ENCODE measurements around the gene PCDH11Y. TPM values are rescaled to one million over a fixed set of nuclear protein-coding genes. Genes with fewer than 3 reads are reported as not detected.
"Not testable (repeated sequence)": the region's sequence is repeated elsewhere in the genome, so short reads cannot be mapped to it uniquely, and the experiment has no call there.

The PCDH11Y gene, protein sequence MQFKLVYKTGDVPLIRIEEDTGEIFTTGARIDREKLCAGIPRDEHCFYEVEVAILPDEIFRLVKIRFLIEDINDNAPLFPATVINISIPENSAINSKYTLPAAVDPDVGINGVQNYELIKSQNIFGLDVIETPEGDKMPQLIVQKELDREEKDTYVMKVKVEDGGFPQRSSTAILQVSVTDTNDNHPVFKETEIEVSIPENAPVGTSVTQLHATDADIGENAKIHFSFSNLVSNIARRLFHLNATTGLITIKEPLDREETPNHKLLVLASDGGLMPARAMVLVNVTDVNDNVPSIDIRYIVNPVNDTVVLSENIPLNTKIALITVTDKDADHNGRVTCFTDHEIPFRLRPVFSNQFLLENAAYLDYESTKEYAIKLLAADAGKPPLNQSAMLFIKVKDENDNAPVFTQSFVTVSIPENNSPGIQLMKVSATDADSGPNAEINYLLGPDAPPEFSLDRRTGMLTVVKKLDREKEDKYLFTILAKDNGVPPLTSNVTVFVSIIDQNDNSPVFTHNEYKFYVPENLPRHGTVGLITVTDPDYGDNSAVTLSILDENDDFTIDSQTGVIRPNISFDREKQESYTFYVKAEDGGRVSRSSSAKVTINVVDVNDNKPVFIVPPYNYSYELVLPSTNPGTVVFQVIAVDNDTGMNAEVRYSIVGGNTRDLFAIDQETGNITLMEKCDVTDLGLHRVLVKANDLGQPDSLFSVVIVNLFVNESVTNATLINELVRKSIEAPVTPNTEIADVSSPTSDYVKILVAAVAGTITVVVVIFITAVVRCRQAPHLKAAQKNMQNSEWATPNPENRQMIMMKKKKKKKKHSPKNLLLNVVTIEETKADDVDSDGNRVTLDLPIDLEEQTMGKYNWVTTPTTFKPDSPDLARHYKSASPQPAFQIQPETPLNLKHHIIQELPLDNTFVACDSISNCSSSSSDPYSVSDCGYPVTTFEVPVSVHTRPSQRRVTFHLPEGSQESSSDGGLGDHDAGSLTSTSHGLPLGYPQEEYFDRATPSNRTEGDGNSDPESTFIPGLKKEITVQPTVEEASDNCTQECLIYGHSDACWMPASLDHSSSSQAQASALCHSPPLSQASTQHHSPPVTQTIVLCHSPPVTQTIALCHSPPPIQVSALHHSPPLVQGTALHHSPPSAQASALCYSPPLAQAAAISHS (N-terminal part only)
- 180 TPM for total RNA-seq

DNA sequence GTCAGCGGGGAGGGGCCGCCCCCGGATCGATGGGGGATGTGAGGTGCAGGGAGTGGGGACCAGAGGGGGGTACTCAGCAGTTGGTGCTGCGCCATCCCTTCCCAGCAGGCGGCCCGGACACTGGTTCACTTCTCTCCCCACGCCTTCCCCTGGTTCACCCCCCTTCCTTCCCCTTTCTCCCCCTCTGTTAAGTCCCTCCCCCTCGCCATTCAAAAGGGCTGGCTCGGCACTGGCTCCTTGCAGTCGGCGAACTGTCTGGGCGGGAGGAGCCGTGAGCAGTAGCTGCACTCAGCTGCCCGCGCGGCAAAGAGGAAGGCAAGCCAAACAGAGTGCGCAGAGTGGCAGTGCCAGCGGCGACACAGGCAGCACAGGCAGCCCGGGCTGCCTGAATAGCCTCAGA is at the start of gene PCDH11Y:
TSS of gene PCDH11Y (plus strand) at position 240 of the 400 bp plus-strand sequence. CDS start 56,804 bp downstream, outside the sequence.
- DNase-seq (ENCODE audit: low spot score in 2 of 2); FAIRE-seq: not testable (repeated sequence)

DNA sequence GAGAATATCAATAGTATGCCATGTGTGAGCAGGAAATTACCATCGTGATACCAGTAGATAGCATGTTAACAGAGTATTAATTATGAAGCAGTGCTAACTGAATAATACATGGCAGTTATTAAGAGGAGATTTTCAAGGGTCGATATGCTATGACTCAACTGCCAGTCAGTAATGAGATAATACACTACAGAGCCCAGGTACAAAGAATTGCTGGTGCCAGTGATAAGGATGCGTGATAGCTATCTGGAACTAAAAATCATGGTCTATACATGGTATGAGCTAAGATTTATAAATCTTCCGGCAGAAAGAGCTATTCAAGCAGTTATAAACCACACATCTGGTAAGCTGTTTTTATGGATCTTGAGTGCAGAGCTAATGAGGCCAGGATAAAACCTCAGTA is 32.2 kb upstream of the PCDH11Y start:
- DNase-seq (ENCODE audit: low spot score in 2 of 2); FAIRE-seq: not testable (repeated sequence)

DNA sequence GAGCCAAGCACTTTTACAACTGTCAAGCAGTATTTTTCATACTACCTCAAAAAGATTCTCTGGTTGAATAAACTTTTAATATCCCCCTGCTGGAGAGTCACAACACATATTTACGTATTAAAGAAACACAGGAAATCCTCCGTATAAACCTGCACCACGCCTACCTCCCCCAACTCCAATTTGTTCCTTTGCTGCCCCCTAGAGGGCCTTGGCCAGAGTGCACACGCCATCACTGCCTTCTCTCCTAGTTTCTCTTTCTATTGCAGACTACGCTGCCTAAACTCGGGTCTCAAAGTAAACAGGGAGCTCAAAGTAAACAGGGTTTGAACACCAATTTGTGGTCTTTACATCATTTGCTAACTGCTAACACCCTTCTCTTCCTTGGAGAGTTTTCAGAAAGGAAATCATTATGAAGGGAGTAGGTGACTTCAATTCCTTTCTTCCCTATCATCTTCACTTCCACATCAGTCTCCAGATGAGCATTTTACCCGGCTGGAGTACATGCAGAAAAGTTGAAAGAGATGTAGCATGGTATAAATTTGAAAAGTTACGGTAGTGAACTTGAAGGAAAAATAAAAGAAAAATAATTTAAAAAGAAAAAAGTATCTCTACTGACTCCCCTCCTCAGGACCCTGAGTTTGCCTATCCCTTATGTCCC is 8.2 kb upstream of the PCDH11Y start:
- not testable (repeated sequence) for DNase-seq (ENCODE audit: low spot score in 2 of 2); FAIRE-seq

DNA sequence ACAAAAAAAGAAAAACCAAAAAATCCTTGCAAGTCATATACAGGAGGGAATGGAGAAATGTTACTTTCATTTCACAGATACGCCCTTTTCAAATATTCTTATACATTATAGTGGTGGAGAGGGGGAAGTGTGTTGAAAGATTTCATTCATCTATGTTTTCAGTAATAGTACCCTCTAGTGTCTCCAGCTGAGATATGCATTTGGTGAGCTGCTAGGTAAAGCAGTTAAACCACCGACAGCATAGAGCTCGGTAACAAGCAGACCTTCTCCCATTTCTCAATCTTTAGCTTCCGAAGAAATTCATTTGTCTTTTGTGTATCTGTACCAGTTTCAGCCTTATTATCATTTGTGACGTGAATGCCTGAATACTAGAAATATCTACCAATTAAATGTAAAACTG is 5.2 kb upstream of the PCDH11Y start:
- FAIRE-seq; DNase-seq (ENCODE audit: low spot score in 2 of 2): not testable (repeated sequence)

DNA sequence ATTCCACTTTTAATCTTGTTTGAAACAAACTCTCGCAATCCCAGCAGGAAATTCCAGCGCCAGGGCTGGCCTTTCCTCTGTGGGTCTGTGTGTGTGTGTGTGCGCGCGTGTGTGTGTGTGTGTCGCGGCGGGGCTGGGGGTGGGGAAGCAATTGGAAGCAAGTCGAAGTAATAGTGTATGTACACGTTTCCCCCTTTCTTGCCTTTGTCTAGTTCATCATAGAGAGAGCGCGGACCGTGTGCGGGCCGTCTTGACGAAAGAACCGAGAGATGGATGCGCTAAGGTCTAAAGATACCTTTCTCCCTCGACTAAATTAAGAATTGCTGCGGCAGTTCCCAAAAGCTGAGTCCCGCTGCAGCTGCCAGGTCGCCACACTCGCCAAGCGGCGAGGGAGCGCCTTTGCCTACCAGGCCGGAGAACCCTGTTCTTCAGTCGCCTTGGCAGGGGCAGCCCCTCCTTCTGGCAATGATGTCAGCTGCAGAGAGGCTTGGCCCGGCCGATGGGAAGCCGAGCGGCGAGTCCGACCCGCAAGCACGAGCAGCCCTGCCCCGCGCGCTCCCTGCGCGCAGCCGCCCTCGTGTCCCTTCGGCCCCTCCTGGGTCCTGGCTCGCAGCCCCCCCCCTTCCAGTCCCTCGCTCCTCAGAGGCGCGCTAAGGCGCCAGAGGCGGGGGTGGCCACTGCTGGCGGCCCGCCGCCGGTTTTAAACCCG is 2.5 kb downstream of the PCDH11Y start:
- not testable (repeated sequence) for FAIRE-seq; DNase-seq (ENCODE audit: low spot score in 2 of 2)

DNA sequence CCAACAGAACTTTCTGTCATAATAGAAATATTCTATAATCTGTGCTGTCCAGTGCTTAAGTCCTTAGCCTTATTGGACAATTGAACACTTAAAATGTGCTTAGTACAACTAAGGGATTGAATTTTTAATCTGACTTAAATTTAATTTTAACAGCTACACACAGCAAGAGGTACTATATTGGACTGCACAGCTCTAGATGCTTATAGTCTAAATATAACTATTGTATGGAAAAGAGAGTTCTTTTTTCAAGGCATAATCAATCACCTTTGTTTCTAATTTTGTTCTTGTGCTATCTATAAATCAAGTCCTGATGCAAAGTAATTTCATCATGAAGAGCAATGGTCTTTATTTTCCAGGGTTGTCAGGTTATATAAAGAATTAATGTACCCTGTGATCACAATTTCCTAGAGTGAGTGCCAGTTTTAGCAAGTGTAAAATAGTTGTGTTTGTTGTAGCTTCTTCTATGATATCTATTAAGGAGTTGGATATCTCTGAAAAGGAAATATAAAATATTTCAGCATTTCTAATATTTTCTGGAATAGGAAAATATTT is 39.0 kb downstream of the PCDH11Y start:
- not testable (repeated sequence) for FAIRE-seq; DNase-seq (ENCODE audit: low spot score in 2 of 2)

DNA sequence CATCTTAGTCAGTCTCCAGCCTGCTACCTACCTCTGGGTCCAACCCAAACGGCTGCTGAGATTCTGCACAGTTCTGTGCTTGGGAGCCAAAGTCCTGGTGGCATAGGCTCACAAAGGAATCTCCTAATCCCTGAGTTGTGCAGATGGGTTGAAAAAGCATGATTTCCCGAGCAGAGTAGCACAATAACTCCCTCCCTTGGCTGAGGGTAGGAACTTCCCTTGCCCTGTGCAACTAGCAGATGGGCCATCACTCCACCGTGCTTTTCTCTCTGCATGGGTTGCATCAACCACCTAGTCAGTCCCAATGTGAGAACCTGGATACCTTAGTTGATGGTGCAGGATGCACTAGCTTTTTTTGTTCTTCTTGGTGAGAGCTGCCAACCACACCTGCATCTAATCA is 82.9 kb downstream of the PCDH11Y start:
- not testable (repeated sequence) for FAIRE-seq; DNase-seq (ENCODE audit: low spot score in 2 of 2)

DNA sequence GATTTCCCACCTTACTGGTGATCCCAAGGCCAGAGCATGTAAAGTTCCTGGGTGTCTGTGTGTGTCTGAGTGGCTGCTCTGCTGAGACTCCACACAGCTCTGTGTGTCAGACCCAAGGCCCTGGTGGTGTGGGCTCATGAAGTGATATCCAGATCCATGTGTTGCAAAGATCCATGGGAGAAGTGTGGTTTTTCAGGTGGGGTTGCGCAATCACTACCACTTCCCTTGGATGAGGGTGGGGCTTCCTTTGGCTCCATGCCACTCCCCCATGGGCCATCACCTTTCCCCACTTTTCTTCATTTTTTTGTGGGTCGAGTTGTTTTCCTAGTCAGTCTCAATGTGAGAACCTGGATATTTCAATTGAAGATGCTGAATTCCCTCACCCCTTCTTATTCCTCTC is 182.9 kb downstream of the PCDH11Y start:
- FAIRE-seq; DNase-seq (ENCODE audit: low spot score in 2 of 2): not testable (repeated sequence)

DNA sequence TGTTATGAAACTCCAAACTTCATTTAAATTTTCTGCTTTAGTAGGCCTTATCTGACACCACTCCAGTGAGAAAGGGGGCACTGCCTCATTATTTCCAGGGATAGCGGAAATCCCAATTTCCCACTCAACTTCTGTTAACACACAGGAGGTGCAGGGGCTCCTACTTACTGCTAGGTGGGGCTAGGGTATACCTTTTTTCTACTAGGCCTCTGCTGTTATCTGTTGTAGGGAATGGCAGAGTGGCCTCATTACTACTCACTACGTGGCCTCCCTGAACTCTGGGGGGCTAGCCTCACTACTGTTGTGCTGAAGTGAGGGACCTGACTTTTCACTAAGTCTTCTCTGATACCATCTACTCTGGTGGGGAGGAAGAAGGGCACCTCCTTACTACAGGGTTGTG is 215.0 kb downstream of the PCDH11Y start:
- not testable (repeated sequence) for FAIRE-seq; DNase-seq (ENCODE audit: low spot score in 2 of 2)

DNA sequence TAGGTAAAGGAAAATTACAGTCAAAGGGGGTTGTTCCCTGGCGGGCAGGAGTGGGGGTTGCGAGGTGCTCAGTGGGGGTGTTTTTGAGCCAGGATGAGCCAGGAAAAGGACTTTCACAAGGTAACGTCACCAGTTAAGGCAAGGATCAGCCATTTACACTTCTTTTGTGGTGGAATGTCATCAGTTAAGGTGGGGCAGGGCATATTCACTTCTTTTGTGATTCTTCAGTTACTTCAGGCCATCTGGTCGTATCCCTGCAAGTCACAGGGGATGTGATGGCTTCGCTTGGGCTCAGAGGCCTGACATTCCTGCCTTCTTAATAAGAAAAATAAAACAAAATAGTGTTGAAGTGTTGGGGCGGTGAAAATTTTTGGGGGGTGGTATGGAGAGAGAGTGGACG is 324.8 kb downstream of the PCDH11Y start:
- not testable (repeated sequence) for FAIRE-seq; DNase-seq (ENCODE audit: low spot score in 2 of 2)

DNA sequence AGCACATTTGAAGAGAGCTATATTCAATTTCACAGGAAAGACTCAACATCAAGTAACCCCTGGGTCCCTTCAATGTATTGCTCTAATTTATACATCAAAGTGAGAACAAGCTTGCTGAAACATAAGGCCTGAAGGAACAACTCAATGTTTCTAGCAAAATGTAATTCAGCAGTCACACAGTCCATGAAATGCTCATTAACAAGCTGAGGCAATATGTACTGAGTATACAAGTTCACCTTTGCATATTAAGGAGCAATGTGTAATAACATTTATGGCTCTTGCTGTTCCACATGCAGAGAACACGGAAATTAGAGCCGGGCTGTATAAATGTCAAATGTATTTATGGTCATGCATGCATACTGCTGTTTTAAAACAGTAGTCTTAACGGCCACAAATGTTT is 342.1 kb downstream of the PCDH11Y start:
- DNase-seq (ENCODE audit: low spot score in 2 of 2), result not testable (repeated sequence)

DNA sequence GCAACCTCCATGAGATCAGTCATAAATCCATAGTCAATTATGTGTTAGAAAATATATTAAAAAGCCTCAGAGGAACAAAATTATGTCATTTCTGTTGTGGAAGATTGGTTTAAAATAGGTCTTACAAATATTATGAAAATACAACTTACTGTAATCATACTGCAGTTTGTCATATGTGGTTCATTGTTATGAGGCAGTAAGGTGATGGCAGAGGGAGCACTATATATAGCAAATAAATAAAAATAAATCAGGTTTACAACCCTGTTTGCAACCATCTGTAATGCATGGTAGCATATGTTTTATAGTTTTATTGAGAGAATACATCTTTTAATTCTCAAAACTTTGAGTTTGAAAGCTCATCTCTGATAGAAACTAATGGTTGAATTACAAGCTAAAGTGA is 543.6 kb downstream of the PCDH11Y start:
- not testable (repeated sequence) for DNase-seq (ENCODE audit: low spot score in 2 of 2); FAIRE-seq

More for the DNA sequence above, 342.1 kb downstream of the PCDH11Y start:
- FAIRE-seq, result not testable (repeated sequence)

DNA sequence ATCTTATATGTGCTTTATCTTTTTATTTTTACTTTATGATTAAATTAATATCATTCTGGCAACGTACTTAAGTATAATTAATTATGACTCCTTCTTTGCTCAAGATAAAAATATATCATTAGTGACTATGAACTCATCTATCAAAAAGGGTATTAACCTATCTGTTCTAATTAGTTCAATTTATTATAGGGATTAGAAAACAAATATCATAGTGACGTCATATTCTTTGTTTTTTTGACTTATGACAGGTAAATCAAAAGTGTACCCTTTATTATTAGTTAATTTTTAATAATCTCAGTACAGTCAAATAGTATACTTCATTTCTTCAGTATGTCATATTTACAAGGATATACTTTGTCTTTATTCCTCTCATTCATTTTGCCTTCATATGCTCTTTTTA is 638.5 kb downstream of the PCDH11Y start:
- not testable (repeated sequence) for FAIRE-seq

DNA sequence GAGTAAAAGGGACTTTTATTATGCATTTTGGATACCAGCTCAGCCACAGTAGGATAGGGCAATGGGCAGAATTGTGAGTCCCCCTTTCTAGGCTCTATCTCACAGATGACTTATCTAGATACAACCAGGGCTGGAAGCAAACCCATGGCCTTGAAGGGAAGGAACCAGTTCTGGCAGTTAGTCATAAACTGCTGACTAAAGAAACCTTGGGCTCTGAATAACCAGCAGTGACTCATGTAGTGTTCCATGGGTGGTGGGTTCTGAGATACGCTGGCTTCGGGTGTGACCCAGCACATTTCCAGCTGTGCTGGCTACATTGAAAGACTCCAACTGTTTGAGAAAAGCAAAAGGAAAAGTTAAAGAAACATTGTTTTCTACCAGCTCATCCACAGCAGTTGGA is 679.2 kb downstream of the PCDH11Y start:
- not testable (repeated sequence) for FAIRE-seq; DNase-seq (ENCODE audit: low spot score in 2 of 2)

More for the DNA sequence above, 638.5 kb downstream of the PCDH11Y start:
- not testable (repeated sequence) for DNase-seq (ENCODE audit: low spot score in 2 of 2)

DNA sequence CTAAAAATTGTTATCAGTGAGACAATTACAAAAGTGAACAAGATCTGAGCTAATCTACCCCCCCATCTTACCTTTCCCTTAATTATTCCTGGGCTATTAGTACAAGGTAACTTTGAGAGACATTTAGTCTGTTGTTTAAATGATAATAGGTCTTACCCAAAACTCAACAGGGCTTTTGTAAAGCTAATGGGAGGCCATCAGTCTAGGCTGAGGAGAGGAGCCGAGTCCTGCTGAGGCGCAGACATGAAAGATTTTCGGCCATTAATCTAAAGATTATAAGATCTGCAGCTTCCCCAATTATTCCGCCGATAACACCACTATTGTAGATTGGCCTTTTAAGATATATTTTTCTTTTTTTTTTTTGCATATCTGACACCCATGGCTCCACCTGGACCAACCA is 708.6 kb downstream of the PCDH11Y start:
- FAIRE-seq; DNase-seq (ENCODE audit: low spot score in 2 of 2): not testable (repeated sequence)

DNA sequence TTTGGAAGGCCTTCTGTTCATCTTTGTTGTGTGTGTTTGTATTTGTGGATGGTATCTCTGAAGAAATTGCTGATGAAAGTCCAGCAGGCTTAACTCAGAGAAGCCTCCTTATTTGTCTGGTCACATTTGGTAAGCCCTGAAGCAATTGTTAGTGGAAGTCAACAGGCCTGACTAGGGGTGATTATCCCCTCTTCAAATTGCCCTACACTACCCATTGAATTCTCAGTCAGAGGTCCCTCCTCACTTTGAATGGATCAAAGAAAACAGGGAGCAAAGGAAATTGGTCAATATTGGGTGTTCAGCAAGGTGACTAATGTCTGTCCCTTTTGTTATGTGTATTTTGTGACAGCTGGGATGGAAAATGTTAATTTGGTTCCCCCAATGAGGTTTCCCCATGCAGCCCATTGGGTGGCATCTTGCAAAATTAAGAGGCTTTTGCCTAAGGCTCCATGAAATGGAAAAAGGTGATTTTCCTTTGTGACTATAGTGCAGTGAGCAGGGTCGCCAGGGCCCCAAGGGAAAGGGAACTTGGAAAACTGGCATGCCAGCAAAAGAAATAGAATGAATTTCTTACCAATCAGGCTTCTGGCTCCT is 709.8 kb downstream of the PCDH11Y start:
- not testable (repeated sequence) for DNase-seq (ENCODE audit: low spot score in 2 of 2); FAIRE-seq

DNA sequence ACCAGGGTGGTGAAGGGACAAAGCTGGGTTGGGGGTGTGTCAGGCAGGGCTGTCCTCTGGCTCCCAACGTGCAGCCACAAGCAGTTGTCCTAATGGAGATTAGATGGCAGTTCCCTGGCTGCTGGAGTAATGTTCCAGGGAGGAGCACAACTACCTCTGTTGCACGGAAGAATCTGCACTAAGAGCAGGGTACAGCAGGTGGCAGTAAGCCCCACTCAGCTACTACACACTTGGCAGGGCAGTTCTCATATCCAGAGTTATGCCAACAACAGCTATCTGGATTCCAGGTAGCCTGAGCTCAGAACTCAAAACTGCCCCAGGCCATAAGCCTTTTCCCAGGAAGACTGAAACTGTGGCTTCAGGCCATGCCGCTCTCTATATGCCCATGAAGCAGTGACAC is 761.3 kb downstream of the PCDH11Y start:
- FAIRE-seq; DNase-seq (ENCODE audit: low spot score in 2 of 2): not testable (repeated sequence)

DNA sequence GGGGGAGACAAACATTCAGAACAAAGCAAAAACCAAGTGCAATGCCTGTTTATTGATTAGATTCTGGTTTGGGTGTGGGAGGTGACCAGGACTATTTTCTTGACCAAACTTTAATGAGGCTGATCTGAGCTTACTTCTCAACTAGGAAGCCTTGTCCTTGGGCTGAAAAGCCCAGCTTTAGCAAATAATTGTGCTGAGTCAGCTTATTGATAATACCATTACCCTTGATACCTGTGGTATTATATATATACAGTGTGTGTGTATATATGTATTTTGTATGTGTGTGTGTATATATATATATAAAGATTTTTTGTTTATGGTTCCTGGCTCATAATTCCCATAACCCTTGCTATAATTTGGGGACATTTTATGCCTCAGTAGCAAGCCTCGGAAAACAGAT is 776.4 kb downstream of the PCDH11Y start:
- FAIRE-seq; DNase-seq (ENCODE audit: low spot score in 2 of 2): not testable (repeated sequence)
